ENCODE measurements around the gene PROC.

PROC gene

GRCh38 chr2:127415593-127416505 lies 2.4 kb upstream of the PROC start:
- peaks cover 50% of the 10 kb centered on the region for H3K4me1 Mint-ChIP-seq (ENCODE audit: low read depth)
- no peaks in the 10 kb centered on the region for H3K36me3 Mint-ChIP-seq (ENCODE audit: low read depth)
- peaks cover 10% of the 10 kb centered on the region for H3K27me3 Mint-ChIP-seq
- H3K9me3 Mint-ChIP-seq = no peaks in the 10 kb centered on the region
- H3K4me3 Mint-ChIP-seq = peak overlapping the region; percentile 72
- peak overlapping the region; percentile 54 for H3K27ac Mint-ChIP-seq

DNA sequence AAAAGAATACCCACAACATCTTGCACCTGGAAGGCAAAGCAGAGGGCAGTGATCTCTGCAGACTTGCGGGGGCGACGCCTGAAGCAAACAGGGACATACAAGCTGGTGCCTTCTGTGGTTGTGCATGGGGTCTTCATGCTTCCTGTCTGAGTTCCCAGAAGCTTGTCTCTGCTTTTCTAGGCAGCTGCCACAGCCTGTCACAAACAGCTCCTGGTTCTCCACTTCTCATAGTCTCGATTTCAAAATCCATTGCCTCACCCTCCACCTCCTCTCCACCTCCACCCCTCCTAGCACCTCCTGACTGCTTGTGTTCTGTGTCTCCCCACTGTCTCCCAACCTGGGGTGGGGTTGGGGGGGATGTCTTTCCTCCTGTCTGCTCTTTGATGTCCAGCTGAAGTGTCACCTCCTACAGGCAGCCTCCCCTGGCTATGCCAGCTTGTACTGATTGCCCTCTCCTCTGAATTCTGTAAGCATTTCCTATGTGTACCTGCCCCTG lies 1.7 kb upstream of the PROC start:
- H3K27me3 Mint-ChIP-seq = peaks cover 14% of the 10 kb centered on the region
- H3K4me3 Mint-ChIP-seq = peak overlapping the region; percentile 72
- H3K4me1 Mint-ChIP-seq (ENCODE audit: low read depth) = peaks cover 43% of the 10 kb centered on the region
- H3K36me3 Mint-ChIP-seq (ENCODE audit: low read depth) = no peaks in the 10 kb centered on the region
- H3K27ac Mint-ChIP-seq = no peak overlapping the region
- H3K9me3 Mint-ChIP-seq = no peaks in the 10 kb centered on the region

DNA sequence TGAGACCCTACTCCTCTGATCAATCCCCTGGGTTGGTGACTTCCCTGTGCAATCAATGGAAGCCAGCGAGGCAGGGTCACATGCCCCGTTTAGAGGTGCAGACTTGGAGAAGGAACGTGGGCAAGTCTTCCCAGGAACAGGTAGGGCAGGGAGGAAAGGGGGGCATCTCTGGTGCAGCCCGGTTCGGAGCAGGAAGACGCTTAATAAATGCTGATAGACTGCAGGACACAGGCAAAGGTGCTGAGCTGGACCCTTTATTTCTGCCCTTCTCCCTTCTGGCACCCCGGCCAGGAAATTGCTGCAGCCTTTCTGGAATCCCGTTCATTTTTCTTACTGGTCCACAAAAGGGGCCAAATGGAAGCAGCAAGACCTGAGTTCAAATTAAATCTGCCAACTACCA lies 821 bp upstream of the PROC start:
- Mint-ChIP-seq H3K4me3 (no peak overlapping the region), H3K27me3 (peaks cover 19% of the 10 kb centered on the region), H3K9me3 (no peaks in the 10 kb centered on the region), H3K4me1 (ENCODE audit: low read depth) (peaks cover 35% of the 10 kb centered on the region), H3K36me3 (ENCODE audit: low read depth) (no peaks in the 10 kb centered on the region), H3K27ac (no peak overlapping the region)

GRCh38 chr2:127419112-127419430 lies 844 bp downstream of the PROC start:
- Mint-ChIP-seq H3K27ac (no peak overlapping the region), H3K4me3 (no peak overlapping the region), H3K4me1 (ENCODE audit: low read depth) (peaks cover 28% of the 10 kb centered on the region), H3K36me3 (ENCODE audit: low read depth) (no peaks in the 10 kb centered on the region), H3K9me3 (no peaks in the 10 kb centered on the region), H3K27me3 (peaks cover 19% of the 10 kb centered on the region)

DNA sequence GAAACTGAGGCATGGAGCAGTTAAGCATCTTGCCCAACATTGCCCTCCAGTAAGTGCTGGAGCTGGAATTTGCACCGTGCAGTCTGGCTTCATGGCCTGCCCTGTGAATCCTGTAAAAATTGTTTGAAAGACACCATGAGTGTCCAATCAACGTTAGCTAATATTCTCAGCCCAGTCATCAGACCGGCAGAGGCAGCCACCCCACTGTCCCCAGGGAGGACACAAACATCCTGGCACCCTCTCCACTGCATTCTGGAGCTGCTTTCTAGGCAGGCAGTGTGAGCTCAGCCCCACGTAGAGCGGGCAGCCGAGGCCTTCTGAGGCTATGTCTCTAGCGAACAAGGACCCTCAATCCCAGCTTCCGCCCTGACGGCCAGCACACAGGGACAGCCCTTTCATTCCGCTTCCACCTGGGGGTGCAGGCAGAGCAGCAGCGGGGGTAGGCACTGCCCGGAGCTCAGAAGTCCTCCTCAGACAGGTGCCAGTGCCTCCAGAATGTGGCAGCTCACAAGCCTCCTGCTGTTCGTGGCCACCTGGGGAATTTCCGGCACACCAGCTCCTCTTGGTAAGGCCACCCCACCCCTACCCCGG lies 1.3 kb downstream of the PROC start:
- no peaks in the 10 kb centered on the region for H3K9me3 Mint-ChIP-seq
- no peak overlapping the region for H3K4me3 Mint-ChIP-seq
- H3K27me3 Mint-ChIP-seq = peaks cover 20% of the 10 kb centered on the region
- H3K4me1 Mint-ChIP-seq (ENCODE audit: low read depth) = peaks cover 29% of the 10 kb centered on the region
- no peak overlapping the region for H3K27ac Mint-ChIP-seq
- H3K36me3 Mint-ChIP-seq (ENCODE audit: low read depth) = no peaks in the 10 kb centered on the region

- Mint-ChIP-seq H3K9me3 (no peaks in the 10 kb centered on the region), H3K36me3 (ENCODE audit: low read depth) (no peaks in the 10 kb centered on the region), H3K27me3 (peaks cover 24% of the 10 kb centered on the region), H3K4me1 (ENCODE audit: low read depth) (peaks cover 29% of the 10 kb centered on the region), H3K27ac (no peak overlapping the region), H3K4me3 (no peak overlapping the region)
Observed at GRCh38 chr2:127420039-127420864, 2.0 kb downstream of the PROC start.

GRCh38 chr2:127421116-127421800 lies 3.0 kb downstream of the PROC start:
- H3K27ac Mint-ChIP-seq = no peak overlapping the region
- no peak overlapping the region for H3K4me3 Mint-ChIP-seq
- H3K4me1 Mint-ChIP-seq (ENCODE audit: low read depth) = peaks cover 22% of the 10 kb centered on the region
- H3K36me3 Mint-ChIP-seq (ENCODE audit: low read depth) = no peaks in the 10 kb centered on the region
- peaks cover 30% of the 10 kb centered on the region for H3K27me3 Mint-ChIP-seq
- no peaks in the 10 kb centered on the region for H3K9me3 Mint-ChIP-seq

DNA sequence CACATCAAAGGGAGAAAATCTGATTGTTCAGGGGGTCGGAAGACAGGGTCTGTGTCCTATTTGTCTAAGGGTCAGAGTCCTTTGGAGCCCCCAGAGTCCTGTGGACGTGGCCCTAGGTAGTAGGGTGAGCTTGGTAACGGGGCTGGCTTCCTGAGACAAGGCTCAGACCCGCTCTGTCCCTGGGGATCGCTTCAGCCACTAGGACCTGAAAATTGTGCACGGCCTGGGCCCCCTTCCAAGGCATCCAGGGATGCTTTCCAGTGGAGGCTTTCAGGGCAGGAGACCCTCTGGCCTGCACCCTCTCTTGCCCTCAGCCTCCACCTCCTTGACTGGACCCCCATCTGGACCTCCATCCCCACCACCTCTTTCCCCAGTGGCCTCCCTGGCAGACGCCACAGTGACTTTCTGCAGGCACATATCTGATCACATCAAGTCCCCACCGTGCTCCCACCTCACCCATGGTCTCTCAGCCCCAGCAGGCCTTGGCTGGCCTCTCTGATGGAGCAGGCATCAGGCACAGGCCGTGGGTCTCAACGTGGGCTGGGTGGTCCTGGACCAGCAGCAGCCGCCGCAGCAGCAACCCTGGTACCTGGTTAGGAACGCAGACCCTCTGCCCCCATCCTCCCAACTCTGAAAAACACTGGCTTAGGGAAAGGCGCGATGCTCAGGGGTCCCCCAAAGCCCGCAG lies 3.8 kb downstream of the PROC start:
- H3K27me3 Mint-ChIP-seq = peaks cover 30% of the 10 kb centered on the region
- peak overlapping the region; percentile 43 for H3K4me3 Mint-ChIP-seq
- H3K9me3 Mint-ChIP-seq = no peaks in the 10 kb centered on the region
- H3K36me3 Mint-ChIP-seq (ENCODE audit: low read depth) = no peaks in the 10 kb centered on the region
- H3K4me1 Mint-ChIP-seq (ENCODE audit: low read depth) = peaks cover 14% of the 10 kb centered on the region
- no peak overlapping the region for H3K27ac Mint-ChIP-seq

DNA sequence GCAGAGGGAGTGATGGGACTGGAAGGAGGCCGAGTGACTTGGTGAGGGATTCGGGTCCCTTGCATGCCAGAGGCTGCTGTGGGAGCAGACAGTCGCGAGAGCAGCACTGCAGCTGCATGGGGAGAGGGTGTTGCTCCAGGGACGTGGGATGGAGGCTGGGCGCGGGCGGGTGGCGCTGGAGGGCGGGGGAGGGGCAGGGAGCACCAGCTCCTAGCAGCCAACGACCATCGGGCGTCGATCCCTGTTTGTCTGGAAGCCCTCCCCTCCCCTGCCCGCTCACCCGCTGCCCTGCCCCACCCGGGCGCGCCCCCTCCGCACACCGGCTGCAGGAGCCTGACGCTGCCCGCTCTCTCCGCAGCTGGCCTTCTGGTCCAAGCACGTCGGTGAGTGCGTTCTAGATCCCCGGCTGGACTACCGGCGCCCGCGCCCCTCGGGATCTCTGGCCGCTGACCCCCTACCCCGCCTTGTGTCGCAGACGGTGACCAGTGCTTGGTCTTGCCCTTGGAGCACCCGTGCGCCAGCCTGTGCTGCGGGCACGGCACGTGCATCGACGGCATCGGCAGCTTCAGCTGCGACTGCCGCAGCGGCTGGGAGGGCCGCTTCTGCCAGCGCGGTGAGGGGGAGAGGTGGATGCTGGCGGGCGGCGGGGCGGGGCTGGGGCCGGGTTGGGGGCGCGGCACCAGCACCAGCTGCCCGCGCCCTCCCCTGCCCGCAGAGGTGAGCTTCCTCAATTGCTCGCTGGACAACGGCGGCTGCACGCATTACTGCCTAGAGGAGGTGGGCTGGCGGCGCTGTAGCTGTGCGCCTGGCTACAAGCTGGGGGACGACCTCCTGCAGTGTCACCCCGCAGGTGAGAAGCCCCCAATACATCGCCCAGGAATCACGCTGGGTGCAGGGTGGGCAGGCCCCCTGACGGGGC lies 4.6 kb downstream of the PROC start:
- no peaks in the 10 kb centered on the region for H3K9me3 Mint-ChIP-seq
- H3K27ac Mint-ChIP-seq = no peak overlapping the region
- peaks cover 7% of the 10 kb centered on the region for H3K4me1 Mint-ChIP-seq (ENCODE audit: low read depth)
- no peaks in the 10 kb centered on the region for H3K36me3 Mint-ChIP-seq (ENCODE audit: low read depth)
- H3K27me3 Mint-ChIP-seq = peaks cover 30% of the 10 kb centered on the region
- H3K4me3 Mint-ChIP-seq = peak overlapping the region; percentile 48

DNA sequence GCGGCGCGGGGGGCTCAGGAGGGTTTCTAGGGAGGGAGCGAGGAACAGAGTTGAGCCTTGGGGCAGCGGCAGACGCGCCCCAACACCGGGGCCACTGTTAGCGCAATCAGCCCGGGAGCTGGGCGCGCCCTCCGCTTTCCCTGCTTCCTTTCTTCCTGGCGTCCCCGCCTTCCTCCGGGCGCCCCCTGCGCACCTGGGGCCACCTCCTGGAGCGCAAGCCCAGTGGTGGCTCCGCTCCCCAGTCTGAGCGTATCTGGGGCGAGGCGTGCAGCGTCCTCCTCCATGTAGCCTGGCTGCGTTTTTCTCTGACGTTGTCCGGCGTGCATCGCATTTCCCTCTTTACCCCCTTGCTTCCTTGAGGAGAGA lies 5.2 kb downstream of the PROC start:
- H3K4me3 Mint-ChIP-seq = peak overlapping the region; percentile 40
- no peaks in the 10 kb centered on the region for H3K36me3 Mint-ChIP-seq (ENCODE audit: low read depth)
- H3K27me3 Mint-ChIP-seq = peaks cover 30% of the 10 kb centered on the region
- no peaks in the 10 kb centered on the region for H3K9me3 Mint-ChIP-seq
- no peak overlapping the region for H3K27ac Mint-ChIP-seq
- H3K4me1 Mint-ChIP-seq (ENCODE audit: low read depth) = peaks cover 7% of the 10 kb centered on the region

GRCh38 chr2:127423880-127424279 lies 5.7 kb downstream of the PROC start:
- Mint-ChIP-seq H3K27me3 (peaks cover 30% of the 10 kb centered on the region), H3K9me3 (no peaks in the 10 kb centered on the region), H3K4me3 (peak overlapping the region; percentile 40), H3K36me3 (ENCODE audit: low read depth) (no peaks in the 10 kb centered on the region), H3K27ac (no peak overlapping the region), H3K4me1 (ENCODE audit: low read depth) (peaks cover 7% of the 10 kb centered on the region)

- Mint-ChIP-seq H3K9me3 (no peaks in the 10 kb centered on the region), H3K27me3 (peaks cover 30% of the 10 kb centered on the region), H3K27ac (no peak overlapping the region), H3K36me3 (ENCODE audit: low read depth) (no peaks in the 10 kb centered on the region), H3K4me3 (no peak overlapping the region), H3K4me1 (ENCODE audit: low read depth) (peaks cover 7% of the 10 kb centered on the region)
Observed at GRCh38 chr2:127424598-127425520, 6.6 kb downstream of the PROC start.

All from stimulated activated naive CD8-positive, alpha-beta T cell treated with anti-CD3 and anti-CD28 coated beads, Interleukin-15, Interleukin-2, amounts not matched to agents 100 ng/mL and 50 ng/mL, for 24 hours (primary cell).